Kidney epithelial cell (primary cell): ENCODE data around the gene ALG12. TPM values are rescaled to one million over a fixed set of nuclear protein-coding genes. Genes with fewer than 3 reads are reported as not detected.

Experiments used
- DNase-seq: peaks from one replicate; pipeline ENCODE4 v3.0.0-alpha.2; 2010; ENCODE audit warnings: low read depth
- H3K27me3 ChIP-seq: 2 replicates; pipeline ENCODE4 v1.6.0; 2011; ENCODE audit warnings: low read length; ENCODE audit not compliant: control insufficient read depth, insufficient read depth
- H3K36me3 ChIP-seq: 2 replicates; pipeline ENCODE4 v1.5.1; 2011; ENCODE audit warnings: low read length; ENCODE audit not compliant: control insufficient read depth, insufficient read depth
- H3K4me3 ChIP-seq: 2 replicates; pipeline ENCODE4 v1.5.1; 2011; ENCODE audit warnings: low read depth, mild to moderate bottlenecking, control low read depth, low read length
- CTCF ChIP-seq: IDR thresholded peaks from 2 replicates; pipeline ENCODE4 v1.5.1; 2011; ENCODE audit warnings: mild to moderate bottlenecking, moderate library complexity, low read length, control low read depth, inconsistent platforms; ENCODE audit not compliant: insufficient read depth, poor library complexity, severe bottlenecking
- total RNA-seq: library from RNA; depleted of rRNA; stranded (reverse); fragments of >200 nt; gene quantifications from 2 replicates; pipeline ENCODE4 v1.2.3, GENCODE V29; 2015

Gene ALG12
- total RNA-seq, 1 donor from 2014 or later, result 24.3 TPM

GRCh38 chr22:49871482-49871881 is 46.8 kb downstream of the ALG12 start:
- no peak for TF ChIP-seq CTCF
- no peak for DNase-seq
- no peak overlapping the region for H3K4me3 ChIP-seq
- H3K36me3 ChIP-seq, result no peaks in the 10 kb centered on the region
- no peaks in the 10 kb centered on the region for H3K27me3 ChIP-seq

GRCh38 chr22:49869845-49870712 is 48.2 kb downstream of the ALG12 start:
- H3K4me3 ChIP-seq, result no peak overlapping the region
- TF ChIP-seq CTCF, result no peak

GRCh38 chr22:49869086-49869830 is 49.0 kb downstream of the ALG12 start:
- Histone ChIP-seq H3K4me3 (no peak overlapping the region), H3K36me3 (no peaks in the 10 kb centered on the region), H3K27me3 (no peaks in the 10 kb centered on the region)
- no peak for TF ChIP-seq CTCF
- no peak for DNase-seq

More at GRCh38 chr22:49869845-49870712, 48.2 kb downstream of the ALG12 start:
- Histone ChIP-seq H3K27me3 (no peaks in the 10 kb centered on the region), H3K36me3 (no peaks in the 10 kb centered on the region)
- no peak for DNase-seq

GRCh38 chr22:49867303-49868265 is 50.7 kb downstream of the ALG12 start:
- no peak for DNase-seq
- no peak for TF ChIP-seq CTCF
- no peaks in the 10 kb centered on the region for H3K27me3 ChIP-seq
- no peaks in the 10 kb centered on the region for H3K36me3 ChIP-seq
- no peak overlapping the region for H3K4me3 ChIP-seq

GRCh38 chr22:49866646-49867045 is 51.6 kb downstream of the ALG12 start:
- Histone ChIP-seq H3K27me3 (no peaks in the 10 kb centered on the region), H3K4me3 (no peak overlapping the region), H3K36me3 (no peaks in the 10 kb centered on the region)
- no peak for TF ChIP-seq CTCF
- no peak for DNase-seq
